GM10847 (cell line): ENCODE data around the gene YTHDF1.

ENCODE experiments used
- POLR2A ChIP-seq: IDR thresholded peaks from 2 replicates; pipeline ENCODE4 v1.6.1; 2011; ENCODE audit not compliant: insufficient read length; ENCODE audit errors: extremely low read depth

Gene YTHDF1

DNA sequence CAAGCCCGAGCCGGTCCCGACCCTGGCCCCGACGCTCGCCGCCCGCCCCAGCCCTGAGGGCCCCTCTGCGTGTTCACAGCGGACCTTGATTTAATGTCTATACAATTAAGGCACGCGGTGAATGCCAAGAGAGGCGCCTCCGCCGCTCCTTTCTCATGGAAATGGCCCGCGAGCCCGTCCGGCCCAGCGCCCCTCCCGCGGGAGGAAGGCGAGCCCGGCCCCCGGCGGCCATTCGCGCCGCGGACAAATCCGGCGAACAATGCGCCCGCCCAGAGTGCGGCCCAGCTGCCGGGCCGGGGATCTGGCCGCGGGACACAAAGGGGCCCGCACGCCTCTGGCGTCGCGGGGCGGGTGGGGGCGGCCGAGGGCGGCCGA, 37.5 kb downstream of the YTHDF1 start:
- no peak for TF ChIP-seq POLR2A

DNA sequence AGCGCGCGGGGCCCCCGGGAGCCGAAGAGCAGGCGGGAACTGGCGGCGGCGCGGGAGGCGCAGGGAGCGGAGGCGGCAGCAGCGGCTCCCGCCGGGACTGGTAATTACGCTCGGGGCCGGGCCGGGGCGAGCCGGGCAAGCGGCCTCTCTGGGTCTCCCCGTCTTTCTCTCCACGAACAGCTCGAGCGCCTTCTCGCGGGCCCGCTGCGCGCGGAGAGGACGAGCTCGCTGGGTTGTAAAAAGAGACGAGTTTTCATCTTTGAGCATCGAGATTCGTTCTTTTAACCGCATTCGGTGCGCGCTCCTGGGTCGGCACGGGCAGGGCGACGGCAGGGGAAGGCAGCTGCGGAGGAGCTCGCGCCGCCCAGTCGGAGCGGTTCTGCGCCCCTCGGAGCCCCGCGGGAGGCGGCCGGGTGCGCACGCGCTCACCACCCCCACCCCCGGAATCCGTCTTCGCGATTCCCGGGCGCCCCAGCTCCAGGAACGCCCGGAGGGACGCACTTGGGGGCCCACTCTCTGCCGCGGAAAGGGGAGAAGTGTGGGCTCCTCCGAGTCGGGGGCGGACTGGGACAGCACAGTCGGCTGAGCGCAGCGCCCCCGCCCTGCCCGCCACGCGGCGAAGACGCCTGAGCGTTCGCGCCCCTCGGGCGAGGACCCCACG, 38.0 kb downstream of the YTHDF1 start:
- no peak for TF ChIP-seq POLR2A

DNA sequence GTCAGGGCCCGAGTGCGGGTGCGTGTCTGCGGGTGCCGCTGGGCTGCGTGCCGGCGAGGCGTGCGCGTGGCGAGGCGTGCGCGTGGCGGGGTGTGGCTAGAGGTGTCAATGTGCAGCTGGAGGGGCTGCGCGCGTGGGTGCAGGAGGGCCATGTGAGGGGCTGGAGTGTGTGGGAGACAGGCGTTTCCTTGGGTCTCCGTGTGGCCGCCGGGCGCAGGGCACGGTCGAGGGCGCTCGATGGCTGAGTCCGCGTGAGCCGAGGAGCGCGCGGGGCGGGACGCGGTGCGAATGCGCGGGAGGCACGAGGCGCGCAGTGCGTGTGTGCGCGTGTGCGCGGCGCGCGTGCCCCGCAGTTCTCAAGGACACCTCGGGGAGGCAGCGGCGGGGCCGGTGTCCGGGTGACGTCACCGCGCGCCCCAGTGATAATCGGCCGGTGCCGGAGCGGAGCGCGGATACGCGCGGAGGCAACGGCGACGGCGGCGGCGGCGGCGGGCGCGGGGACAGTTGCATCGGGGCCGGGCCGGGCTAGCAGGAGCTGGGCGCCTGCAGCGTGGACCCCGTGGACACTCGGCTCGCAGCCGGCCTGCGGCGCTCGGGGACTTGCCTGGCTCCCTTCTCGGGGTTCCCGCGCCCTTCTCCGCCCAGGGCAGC, 38.7 kb downstream of the YTHDF1 start:
- no peak for TF ChIP-seq POLR2A

DNA sequence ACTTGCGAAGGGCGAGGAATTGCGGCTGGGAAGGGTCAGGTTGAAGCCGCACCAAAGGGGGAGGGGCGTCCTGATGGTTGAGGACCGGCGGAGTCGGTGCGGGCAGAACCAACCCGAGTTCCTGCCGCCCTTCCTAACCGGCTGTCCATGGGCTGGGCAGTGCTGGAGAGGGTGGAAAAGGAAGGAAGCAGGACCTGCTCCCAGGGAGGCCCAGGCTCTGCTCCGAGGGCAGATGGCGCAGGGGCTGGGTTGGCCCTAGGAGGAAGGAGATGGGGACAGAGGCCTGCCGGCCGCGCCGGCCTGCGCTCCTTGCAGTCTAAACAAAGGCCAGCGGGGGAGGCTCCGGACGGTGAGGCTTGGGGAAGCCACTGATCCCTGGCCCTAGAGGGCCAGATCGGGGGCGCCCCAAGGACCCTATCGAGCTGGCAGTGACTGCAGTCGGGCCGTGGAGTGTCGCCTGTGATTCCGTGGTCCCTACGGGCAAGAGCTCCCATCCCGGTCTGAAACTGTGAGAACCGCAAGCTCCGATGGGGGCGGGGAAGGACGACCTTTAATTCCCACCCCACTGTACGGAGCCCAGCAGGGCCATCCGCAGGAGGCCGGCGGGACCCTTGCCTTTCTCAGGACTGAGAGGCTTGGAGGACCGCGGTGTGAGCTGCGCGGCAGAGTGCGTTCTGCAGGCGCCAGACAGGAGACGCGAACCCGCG, 39.4 kb downstream of the YTHDF1 start:
- TF ChIP-seq POLR2A, result no peak

DNA sequence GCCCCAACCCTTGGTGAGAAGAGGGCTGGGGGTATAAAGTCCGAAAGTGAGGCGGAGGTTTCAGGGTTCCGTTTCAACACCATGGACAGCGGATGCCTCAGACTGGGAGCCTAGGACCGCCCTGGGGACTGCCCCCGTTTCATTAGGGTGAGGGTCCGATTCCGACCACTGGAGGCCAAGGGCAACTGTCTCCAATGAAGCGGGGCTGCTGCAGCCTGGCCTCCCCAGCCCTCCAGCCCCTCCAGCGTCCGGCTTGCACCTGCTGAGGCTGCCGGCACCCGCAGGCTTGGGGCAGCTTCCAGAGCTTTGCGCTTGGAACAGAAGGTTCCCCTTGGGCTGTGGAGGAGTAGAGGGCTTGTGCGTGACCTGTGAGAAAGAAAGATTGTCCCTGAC, 39.9 kb downstream of the YTHDF1 start:
- TF ChIP-seq POLR2A, result no peak

DNA sequence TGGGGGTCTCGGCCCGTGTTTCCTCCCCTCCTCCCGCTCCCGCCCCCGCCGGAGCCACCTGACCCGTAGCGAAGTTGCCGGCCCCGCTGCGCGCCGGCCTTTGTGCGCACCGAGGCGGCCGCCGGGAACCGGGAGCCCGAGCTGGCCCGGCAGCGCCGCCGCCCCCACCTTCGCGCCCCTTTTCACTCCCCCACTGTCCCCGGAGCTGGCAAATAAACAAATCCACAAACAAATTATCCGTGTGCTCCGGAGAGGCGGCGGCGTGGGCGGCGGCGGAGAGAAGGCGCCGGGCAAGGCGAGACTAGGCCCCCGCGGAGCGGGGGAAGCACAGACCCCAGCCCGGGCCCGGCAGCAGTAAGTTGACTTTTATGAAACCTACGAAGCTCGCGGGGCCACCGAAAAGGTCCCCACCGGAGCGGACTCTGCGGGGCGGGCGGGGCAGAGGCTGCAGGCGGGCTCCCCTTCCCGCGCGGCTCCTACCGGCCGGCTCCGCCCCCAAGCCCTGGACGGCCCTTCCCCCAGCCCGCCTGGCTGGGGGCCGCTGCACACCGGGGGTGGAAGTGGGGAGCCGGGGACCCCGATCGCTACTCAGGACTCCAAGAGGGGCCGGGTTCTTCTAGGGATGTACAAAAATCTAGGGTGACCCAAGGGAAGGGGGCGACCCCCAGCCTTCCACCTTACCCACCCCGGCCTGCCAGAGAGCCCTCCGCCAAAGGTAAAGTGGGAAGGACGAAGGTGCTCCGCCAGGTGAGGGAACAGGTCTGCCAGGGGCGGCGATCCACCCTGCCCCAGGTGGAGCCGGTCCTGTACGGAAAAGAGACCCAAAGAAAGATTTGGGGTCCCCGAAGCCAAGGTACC, 40.7 kb downstream of the YTHDF1 start:
- no peak for TF ChIP-seq POLR2A

DNA sequence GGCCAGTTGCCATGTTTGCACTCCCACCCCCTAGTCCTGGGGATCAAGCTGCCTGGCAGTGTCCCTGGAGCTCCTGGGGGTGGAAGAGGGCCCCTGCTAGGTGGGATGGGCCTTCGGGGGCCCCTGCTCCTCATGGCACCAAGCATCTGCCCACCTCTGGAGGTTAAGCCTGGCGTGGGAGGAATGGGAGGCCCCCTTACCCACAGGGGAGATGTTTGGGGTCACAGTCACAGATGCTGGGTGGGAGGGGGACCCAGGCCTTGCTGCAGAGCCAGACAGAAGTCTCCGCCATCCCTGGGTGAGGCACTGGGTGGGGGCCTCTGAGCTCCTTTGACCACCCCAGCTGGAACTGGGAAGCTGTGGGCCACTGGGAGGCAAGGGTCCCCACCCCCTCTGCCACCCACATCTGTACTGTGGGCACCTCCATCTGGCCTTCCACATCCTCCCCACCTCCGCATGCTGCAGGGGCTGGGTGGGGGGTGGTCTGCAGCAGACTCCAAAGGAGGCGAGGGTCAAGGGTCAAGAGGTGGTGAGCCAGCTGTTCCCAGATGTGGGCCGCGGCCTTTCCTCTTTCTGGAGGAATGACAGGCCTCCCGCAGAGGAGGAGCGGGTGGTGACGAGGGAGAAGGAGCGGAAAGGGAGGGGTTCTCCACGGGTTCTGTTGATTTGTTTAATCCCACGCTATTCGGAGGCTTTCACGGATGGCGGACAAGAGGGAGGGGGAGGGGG, 41.5 kb downstream of the YTHDF1 start:
- TF ChIP-seq POLR2A, result no peak

DNA sequence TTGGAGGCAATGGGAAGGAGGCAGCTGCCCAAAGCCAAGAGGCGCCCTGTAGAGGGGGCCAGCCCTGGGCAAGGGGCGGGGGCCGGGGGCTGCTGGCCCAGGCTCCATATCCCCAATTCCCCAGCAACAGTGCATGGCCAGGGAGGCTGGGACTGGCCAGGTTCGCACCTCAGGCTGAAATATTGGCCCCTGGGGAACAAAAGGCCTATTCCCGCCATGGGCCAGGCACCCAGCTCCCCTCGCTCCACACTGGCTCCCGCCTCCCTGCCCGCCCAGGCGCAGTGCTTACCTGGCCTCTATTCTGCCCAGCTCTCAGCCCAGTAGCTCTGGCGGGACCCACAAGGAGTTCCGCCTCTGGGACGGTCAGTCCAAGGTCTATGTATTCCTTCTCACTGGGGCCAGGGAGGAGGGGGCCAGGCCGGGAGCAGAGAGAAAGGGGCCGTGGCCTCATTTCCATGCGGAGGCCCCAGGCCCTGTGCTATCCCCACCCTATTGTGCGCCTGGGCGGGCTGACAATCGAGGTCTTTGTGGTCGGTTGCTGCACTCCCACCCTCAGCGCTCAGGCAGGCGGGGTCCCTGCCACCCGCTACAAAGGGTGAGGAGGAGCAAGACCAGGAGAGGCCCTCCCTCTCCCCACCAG, 42.3 kb downstream of the YTHDF1 start:
- TF ChIP-seq POLR2A, result no peak

DNA sequence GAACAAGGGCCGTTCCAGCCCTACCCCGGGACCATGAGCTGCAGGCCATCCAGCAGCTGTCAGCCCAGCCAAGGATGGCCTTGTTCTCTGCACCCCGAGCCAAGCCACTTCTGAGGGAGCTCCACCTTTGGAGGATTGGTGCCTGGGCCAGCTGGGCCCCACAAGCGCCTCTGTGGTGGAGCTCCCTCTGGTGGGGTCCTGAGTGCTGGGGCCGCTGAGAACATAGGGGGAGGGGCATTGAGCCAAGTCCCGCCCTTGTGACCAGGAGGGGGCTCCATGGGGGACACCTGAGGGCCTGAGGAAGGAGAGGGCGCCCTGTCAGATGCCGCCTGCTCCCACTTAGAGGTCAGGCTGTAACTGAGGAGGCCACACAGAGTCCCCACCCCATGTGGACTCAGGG, 43.2 kb downstream of the YTHDF1 start:
- TF ChIP-seq POLR2A, result no peak

DNA sequence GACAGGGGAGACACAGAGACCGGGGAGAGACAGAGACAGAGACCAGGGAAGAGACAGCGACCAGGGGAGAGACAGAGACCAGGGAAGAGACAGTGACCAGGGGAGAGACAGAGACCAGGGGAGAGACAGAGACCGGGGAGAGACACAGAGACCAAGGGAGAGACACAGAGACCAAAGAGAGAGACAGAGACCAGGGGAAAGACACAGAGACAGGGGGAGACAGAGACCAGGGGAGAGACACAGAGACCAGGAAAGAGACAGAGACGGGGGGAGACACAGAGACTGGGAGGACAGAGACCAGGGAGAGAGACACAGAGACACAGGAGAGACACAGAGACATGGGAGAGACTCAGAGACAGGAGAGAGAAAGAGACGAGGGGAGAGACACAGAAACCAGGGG, 43.9 kb downstream of the YTHDF1 start:
- TF ChIP-seq POLR2A, result no peak

DNA sequence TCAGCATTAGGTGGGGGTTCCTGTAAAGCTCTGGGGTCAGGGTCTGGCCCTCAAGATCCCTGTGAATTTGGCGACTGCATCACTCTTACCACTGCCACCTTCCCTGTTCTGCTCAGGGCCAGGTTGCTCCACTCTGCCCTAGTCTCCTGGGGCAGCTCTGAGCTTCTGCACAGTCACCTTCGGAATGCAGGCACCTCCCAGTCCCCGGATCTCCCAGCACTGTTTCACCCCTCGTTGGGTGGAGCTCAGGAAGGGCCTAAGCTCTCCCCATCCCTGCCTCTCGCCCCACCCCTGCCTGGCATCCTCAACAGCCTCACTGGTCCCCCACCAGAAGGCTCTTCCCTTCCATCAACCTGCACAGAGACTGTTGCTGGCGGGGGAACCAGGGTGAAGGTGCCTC, 46.2 kb downstream of the YTHDF1 start:
- no peak for TF ChIP-seq POLR2A

DNA sequence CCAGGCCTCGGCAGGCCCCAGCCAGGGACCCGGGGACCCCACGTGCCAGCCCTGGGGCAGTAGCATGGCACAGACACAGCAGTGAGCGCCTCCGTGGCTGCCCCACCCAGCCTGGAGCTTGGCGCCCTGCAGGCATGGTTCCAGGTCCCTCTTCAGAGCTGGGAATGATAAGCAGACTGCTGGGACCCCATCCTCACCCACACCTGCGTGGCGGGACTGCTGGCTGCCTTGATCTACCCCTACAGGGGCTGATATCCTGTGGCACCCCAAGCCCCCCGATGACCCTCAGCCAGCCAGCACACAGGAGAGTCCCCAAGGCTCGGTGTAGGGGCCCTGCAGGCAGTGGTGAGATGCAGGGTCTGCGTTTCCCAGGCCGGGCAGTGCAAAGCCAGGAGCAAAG, 47.1 kb downstream of the YTHDF1 start:
- TF ChIP-seq POLR2A, result no peak

DNA sequence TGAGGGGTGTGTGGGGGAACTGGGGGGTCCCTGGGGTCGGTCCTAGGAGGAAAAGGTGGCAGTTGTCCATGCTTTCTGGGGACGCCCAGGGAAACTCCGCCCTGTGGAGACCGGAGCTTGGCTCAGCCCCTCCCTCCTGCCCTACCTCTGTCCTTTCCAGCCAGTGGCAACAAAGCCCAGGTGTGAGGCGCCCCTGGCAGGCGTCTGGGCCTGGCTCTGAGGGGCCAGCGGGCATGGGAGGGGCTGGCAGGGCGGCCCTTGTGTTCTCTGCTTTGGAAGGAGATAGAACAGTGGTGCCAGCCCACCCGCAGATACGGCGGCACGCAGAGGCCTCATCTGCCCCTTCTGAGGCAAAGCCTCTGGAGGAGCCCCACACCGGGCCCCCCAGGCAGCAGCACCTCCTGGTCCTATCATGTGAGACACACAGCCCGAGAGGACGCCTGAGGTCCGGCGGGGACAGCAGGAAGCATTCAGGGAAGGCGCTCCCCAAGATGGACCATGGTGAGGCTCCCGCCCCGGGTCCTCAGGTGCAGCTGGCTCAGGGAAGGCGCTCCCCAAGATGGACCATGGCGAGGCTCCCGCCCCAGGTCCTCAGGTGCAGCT, 47.9 kb downstream of the YTHDF1 start:
- no peak for TF ChIP-seq POLR2A
